GM21367 (cell line): ENCODE results near the gene ALG6.

Experiments used
- ATAC-seq: cut with Tn5 transposase; IDR thresholded peaks from one replicate; pipeline ENCODE4 v1.9.1; 2021; ENCODE audit not compliant: unreplicated experiment

The ALG6 gene

DNA sequence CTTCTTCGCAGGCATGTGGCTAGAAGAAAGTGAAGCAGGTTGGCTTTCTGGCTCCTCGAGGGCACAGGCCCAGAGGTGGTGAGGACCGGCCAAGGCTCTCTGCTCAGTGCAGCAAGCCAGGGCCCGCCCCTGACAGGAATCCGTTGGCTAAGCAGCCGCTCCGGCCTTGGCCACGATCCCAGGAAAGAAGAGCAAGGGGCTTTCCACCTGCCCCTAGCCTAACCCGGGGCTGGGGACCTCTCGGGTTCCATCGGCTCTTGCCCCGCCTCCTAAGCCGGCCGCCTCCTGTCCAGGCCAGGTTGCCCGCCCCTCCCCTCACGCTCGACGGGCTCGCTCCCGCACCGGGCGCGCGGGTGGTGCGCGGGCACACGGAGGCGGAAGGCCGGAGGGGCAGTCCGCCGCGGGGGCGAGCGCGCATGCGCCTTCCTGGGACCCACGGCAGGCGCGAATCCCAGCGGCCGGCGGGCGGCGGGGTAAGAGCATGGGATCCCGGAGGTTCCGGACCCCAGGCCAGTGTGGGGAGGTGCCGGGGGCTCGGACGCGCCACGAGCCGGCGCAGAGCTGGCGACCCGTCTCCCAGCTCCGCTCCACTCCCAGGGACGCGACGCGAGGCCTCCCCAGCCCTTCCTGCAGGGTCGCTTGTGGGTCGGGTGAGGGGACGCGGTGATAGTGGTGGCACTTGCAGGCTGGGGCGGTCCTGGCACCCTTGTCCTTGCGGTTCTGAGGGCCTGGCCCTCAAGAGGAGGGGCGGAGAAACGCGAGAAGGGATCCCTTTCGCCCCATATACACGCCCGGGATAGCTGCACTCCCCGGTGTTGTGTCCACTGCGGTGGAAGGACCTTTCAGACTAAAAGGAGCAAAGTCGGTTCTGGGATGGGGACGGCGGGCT is at the start of gene ALG6:
ALG6 (plus strand) TSS at position 413 of the 889 bp plus-strand sequence. CDS start 3,351 bp downstream, outside the sequence.
- peak; percentile 94 for ATAC-seq

DNA sequence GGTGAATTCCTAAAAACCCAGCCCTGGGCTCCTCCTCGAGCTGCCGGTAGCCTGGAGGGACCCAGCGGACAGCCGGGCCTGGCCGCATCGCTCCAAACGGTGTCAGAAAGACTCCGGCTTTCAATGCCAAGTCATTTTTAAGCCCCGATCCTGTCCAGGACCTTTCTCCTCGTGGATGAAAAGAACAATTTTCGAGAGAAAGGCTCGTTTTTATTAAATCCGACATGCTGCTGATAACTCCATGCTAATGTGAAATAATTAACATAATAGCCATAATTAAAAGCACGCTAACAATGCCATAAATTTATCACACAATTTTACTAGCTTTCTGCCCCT is 49.6 kb upstream of the ALG6 start:
- ATAC-seq: no peak

GRCh38 chr1:63318201-63318979 is 49.0 kb upstream of the ALG6 start:
- ATAC-seq: no peak

GRCh38 chr1:63319046-63320021 is 48.1 kb upstream of the ALG6 start:
- ATAC-seq: no peak

DNA sequence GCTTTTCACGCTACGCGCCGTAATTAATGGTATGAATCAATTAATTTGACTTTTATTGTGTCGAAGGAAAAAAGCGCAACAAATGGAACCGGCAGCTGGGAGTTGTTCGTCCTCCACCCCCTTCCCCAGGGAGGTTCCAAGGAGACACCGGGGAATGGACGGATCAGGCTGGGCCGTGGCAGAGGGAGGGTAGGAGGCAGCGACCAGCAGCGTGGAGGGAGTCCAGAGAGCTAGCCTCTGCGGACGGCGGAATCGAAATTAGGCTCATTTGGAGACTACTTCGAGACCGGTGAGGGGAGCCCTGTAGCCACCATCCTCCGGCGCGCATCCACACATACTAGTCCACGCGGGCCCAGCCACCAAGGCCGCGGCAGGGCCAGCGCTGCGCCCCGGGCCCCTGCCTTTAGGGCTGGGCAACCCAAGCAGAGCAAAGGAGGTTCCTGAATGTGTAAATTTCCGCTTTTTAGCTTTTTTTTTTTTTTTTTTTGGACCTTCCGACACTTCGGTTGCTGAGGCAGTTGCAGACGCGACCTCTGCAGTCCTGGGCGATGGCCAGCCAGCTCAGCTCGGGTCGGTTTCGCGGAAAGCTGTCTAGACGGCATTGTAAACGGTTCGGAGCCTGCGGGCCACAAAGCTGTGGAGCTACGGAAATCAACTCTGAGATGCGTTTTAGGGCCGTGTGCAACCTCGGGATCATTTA is 47.3 kb upstream of the ALG6 start:
- no peak for ATAC-seq

DNA sequence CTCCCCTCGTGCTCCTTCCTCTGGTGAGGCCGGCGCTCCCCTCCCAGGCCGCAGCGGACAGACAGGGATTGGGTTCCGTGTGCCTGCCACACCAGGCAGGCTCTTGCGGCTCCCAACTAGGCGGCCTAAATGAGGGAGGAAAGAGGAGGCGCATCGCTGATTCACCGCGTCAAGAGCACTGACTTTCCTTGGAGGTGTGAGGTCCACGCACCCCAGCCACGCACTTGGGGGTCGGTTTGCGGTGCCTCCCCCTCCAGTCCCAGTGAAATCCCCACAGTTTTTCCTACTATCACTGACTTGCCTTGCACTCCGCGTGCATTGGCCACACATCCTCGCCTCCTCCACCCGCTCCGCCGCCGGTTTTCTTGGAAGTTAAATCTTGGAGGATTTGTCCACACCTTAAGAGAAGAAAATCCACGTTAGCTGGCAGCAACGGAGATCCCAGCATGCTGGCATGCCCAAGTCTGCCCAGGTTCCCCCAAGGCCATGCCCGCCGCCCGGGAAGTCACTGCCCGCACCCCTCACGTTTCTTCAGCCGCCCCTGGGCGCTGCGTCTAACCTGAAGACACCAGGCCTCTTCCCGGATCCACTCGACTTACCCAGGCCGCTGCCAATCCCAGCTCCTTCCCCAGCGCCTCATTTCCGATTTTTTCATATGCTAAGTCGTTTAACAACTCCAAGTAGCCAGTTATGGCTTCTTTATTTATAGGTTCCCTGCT is 46.2 kb upstream of the ALG6 start:
- no peak for ATAC-seq

- ATAC-seq: no peak
These were observed 45.7 kb upstream of the ALG6 start for GRCh38 chr1:63321785-63322113.

GRCh38 chr1:63322114-63322943 is 45.1 kb upstream of the ALG6 start, which contains the start of gene FOXD3:
Gene FOXD3 (plus strand): TSS chr1:63322567. CDS start chr1:63323059, 492 bp downstream.
- ATAC-seq: no peak

- no peak for ATAC-seq
These were observed 44.2 kb upstream of the ALG6 start for GRCh38 chr1:63322944-63323864.

- ATAC-seq: no peak
These were observed 43.3 kb upstream of the ALG6 start for GRCh38 chr1:63323865-63324778.

DNA sequence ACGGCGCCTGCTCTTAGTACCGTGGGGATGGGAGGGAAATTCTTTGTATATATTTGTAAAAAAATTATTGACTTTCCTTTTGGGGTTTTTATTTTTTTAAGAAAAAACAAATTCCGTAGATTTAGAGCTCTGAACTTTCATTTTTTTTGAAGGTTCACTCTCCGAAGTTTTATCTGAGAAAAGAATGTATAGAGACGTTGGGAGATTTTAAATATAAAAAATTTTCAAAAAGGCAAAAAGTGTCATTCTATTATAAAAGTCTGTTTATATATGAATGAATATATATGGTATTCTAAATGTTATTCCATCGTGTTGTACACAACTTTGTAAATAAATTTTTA is 42.7 kb upstream of the ALG6 start:
- ATAC-seq: no peak

GRCh38 chr1:63325279-63325985 is 42.0 kb upstream of the ALG6 start:
- no peak for ATAC-seq

GRCh38 chr1:63326106-63326472 is 41.3 kb upstream of the ALG6 start:
- ATAC-seq: no peak

- ATAC-seq: no peak
These were observed 40.7 kb upstream of the ALG6 start for GRCh38 chr1:63326473-63327380.

DNA sequence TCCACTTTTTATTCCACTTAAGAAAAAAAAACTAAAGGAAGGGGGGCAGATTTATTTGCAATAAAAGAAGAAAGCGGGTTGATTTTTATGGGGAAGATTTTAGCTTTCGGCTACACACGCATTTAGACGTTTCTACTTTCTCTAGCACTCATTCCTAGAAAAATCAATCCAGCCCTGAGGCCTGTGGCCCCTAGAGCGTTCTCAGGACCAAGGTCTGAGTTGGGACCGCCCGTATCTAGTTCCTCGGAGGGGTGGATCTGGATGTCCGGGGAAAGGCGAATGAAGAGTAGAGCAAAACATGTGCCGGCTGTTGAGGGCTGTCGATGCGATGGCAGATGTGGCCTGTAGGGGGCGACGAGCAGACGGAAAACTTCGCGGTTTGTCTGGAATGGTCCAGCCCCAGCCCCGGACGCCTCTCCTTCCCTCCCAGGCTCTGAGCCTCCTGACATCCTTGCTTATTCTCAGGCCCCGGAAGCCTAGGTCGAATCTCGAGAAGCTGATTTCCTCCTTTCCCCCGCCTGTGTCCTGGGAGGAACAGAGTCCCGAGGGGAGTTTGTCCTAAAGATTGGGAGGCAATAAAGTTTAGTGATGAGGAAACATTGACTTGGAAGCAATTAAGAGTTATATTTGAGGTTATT is 39.9 kb upstream of the ALG6 start:
- ATAC-seq: no peak
